ENCODE results near the gene PDE2A. TPM values are rescaled to one million over a fixed set of nuclear protein-coding genes. Genes with fewer than 3 reads are reported as not detected.

PDE2A gene
- total RNA-seq, 1 donor from 2014 or later, result 4.0 TPM

DNA sequence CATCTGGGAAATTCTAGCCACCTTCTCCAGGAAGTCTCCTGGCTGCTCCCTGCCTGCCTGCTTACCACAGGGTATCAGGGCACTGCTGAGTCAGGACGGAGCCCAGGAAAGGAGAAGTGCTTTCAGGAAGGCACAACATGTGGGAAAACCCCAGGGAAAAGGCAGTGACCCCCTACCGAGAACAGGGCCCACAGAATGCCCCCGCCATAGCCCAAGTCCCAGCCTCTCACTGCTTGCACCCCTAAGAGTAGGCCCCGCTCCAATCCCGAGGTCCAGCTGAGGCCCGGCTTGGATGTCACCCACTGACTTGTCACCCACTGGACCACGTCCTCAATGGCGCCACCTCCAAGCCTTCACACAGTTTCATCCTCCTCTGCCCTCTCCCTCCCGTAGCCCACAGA, 43.9 kb upstream of the PDE2A start:
- TF ChIP-seq, protein P1, sequence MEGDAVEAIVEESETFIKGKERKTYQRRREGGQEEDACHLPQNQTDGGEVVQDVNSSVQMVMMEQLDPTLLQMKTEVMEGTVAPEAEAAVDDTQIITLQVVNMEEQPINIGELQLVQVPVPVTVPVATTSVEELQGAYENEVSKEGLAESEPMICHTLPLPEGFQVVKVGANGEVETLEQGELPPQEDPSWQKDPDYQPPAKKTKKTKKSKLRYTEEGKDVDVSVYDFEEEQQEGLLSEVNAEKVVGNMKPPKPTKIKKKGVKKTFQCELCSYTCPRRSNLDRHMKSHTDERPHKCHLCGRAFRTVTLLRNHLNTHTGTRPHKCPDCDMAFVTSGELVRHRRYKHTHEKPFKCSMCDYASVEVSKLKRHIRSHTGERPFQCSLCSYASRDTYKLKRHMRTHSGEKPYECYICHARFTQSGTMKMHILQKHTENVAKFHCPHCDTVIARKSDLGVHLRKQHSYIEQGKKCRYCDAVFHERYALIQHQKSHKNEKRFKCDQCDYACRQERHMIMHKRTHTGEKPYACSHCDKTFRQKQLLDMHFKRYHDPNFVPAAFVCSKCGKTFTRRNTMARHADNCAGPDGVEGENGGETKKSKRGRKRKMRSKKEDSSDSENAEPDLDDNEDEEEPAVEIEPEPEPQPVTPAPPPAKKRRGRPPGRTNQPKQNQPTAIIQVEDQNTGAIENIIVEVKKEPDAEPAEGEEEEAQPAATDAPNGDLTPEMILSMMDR (IDR thresholded peaks at IDR 0.05; ENCODE audit: unreplicated experiment), result no peak
- H3K36me3 Mint-ChIP-seq (ENCODE audit: insufficient read depth), result peaks cover 3% of the 10 kb centered on the region
- no peaks in the 10 kb centered on the region for H3K9me3 Mint-ChIP-seq (ENCODE audit: low read depth)
- H3K27ac Mint-ChIP-seq, result peak overlapping the region; percentile 71
- H3K4me1 Mint-ChIP-seq (ENCODE audit: low read depth), result peaks cover 21% of the 10 kb centered on the region
- DNase-seq (ENCODE audit: low spot score, unreplicated experiment), result no peak
- H3K4me3 Mint-ChIP-seq (ENCODE audit: low read depth), result no peak overlapping the region
- H3K27me3 Mint-ChIP-seq, result no peaks in the 10 kb centered on the region

DNA sequence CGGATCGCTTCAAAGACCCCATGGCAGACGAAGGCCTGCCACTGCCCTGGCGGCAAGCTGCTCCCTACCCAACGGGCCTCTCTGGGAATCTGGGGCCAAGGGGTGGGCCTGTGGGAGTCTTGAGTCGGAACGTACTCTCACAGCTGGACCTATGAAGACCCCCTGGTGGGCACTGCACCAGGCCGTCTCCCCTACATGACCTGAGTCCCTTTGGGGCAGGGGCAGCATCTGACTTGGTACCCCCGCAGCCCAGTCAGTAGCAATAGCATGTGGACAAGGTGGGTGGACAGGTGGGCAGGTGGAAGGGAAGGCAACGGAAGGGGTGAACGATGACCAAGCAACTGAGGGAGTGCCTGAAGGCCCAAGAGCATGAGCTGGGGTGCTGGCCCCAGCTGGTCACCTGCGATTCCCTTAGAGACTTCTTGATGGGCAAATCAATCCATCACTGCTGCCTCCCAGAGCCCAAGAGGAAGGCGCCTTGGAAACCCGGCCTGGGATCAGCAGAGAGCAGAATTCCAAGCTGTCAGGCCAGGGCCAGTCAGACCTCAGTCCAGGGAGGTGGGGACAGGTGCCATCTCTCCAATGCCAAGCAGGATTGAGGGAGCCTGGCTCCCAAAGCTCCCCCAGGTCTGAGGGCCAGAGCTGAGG, 42.7 kb upstream of the PDE2A start:
- no peak for DNase-seq (ENCODE audit: low spot score, unreplicated experiment)
- H3K27ac Mint-ChIP-seq, result no peak overlapping the region
- peaks cover 19% of the 10 kb centered on the region for H3K4me1 Mint-ChIP-seq (ENCODE audit: low read depth)
- peaks cover 6% of the 10 kb centered on the region for H3K36me3 Mint-ChIP-seq (ENCODE audit: insufficient read depth)
- no peaks in the 10 kb centered on the region for H3K9me3 Mint-ChIP-seq (ENCODE audit: low read depth)
- H3K4me3 Mint-ChIP-seq (ENCODE audit: low read depth), result no peak overlapping the region
- no peaks in the 10 kb centered on the region for H3K27me3 Mint-ChIP-seq
- TF ChIP-seq, protein P1 (IDR thresholded peaks at IDR 0.05; ENCODE audit: unreplicated experiment), result no peak

DNA sequence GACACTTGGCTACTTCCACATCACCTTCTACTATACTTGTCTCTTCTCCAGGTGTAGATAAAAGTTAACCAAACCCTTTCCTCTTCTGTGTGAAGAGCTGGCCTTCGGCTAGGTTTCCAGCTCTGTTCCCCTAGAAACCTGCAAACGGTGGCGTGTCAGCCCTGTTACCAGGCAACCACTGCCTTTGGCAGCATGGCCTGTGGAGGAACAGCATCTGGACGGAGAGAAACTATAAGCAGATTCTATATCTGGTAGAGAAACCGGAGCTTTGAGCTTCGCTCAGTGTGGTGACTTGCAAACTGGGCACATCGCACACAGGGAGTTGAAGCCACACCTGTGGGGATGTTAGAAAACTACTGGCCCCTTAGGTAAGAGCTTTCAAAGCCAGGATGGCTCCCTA, 42.1 kb upstream of the PDE2A start:
- DNase-seq (ENCODE audit: low spot score, unreplicated experiment), result no peak
- H3K4me3 Mint-ChIP-seq (ENCODE audit: low read depth), result peak overlapping the region; percentile 19
- H3K36me3 Mint-ChIP-seq (ENCODE audit: insufficient read depth), result peaks cover 7% of the 10 kb centered on the region
- no peaks in the 10 kb centered on the region for H3K9me3 Mint-ChIP-seq (ENCODE audit: low read depth)
- peak overlapping the region; percentile 78 for H3K27ac Mint-ChIP-seq
- no peaks in the 10 kb centered on the region for H3K27me3 Mint-ChIP-seq
- TF ChIP-seq, protein P1 (IDR thresholded peaks at IDR 0.05; ENCODE audit: unreplicated experiment), result no peak
- H3K4me1 Mint-ChIP-seq (ENCODE audit: low read depth), result peaks cover 14% of the 10 kb centered on the region

DNA sequence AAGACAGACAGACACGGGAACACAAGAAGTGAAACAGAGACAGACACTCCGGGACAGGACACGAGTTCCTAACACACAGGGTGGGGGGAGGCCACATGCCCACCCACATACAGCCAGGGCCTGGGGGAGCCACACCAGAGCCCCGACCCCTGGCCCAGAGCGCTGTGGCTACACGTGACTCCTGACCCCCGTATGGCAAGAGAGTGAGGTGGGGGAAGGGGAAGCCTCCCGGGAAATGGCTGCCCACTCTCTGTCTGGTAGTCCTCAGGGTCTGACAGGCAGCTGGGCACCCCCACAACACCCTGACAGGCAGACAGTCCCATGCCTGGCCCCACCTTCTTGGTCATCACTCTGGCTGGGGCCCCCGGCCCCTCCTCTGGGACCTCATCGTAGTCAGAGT, 38.6 kb upstream of the PDE2A start:
- Mint-ChIP-seq H3K36me3 (ENCODE audit: insufficient read depth) (peaks cover 14% of the 10 kb centered on the region), H3K9me3 (ENCODE audit: low read depth) (no peaks in the 10 kb centered on the region), H3K4me3 (ENCODE audit: low read depth) (no peak overlapping the region), H3K27ac (no peak overlapping the region), H3K27me3 (no peaks in the 10 kb centered on the region), H3K4me1 (ENCODE audit: low read depth) (peaks cover 6% of the 10 kb centered on the region)
- TF ChIP-seq, protein P1 (IDR thresholded peaks at IDR 0.05; ENCODE audit: unreplicated experiment), result no peak
- DNase-seq (ENCODE audit: low spot score, unreplicated experiment), result no peak

DNA sequence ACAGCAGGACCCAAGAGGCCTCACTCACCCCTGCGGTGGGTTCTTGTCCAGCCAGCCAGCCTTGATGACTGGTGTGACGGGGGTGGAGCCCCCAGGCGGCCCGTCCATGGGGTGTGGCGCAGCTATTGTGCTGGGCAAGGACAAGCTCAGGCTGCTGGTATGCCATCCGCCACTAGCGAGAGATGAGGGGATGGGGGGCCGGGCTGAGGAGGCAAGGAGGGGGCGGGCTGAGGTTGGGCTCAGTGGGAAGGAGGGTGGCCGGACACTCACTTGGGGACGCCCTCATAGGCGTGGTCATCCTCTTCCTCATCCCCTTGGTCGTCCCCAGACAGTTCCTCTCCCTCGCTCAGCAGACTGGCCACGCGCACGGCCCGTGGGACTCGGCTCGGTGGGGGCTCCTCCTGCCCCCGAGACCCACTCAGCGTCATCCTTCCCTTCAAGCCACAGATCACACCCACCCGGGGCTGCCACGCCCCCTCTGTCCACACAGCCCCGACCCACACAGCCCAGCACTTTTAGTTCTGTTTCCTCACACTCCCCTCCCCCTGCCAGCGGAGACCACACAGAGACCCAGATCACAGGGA, 38.0 kb upstream of the PDE2A start:
- TF ChIP-seq, protein P1 (IDR thresholded peaks at IDR 0.05; ENCODE audit: unreplicated experiment), result no peak
- H3K36me3 Mint-ChIP-seq (ENCODE audit: insufficient read depth), result peaks cover 17% of the 10 kb centered on the region
- peak overlapping the region; percentile 22 for H3K27ac Mint-ChIP-seq
- H3K4me1 Mint-ChIP-seq (ENCODE audit: low read depth), result peaks cover 6% of the 10 kb centered on the region
- DNase-seq (ENCODE audit: low spot score, unreplicated experiment), result no peak
- no peak overlapping the region for H3K4me3 Mint-ChIP-seq (ENCODE audit: low read depth)
- no peaks in the 10 kb centered on the region for H3K9me3 Mint-ChIP-seq (ENCODE audit: low read depth)
- H3K27me3 Mint-ChIP-seq, result no peaks in the 10 kb centered on the region

Measured in progenitor cell of endocrine pancreas (in vitro differentiated cells).